Uterus (tissue), 4 donors: ENCODE measurements around the gene HOXD10. TPM values are rescaled to one million over a fixed set of nuclear protein-coding genes. Genes with fewer than 3 reads are reported as not detected.

Source experiments
- DNase-seq, 2 donors: peaks; one replicate each; pipeline ENCODE4 v3.0.0-alpha.2; 2019 to 2020
- H3K27ac ChIP-seq, 2 donors: fragments of 200-600 bp; sonication (generic); 1 replicate in 1 of 2; 2 replicates in 1 of 2; pipeline ENCODE4 v1.5.1; 2016 to 2018
- H3K27me3 ChIP-seq, 2 donors: fragments of 200-600 bp; sonication (generic); one replicate each; pipeline ENCODE4 v1.5.1; 2018 to 2019; ENCODE audit warnings: control low read depth in 1 of 2
- H3K36me3 ChIP-seq, 2 donors: fragments of 200-600 bp; sonication (generic); one replicate each; pipeline ENCODE4 v1.5.1; 2019; ENCODE audit warnings: control low read depth in 1 of 2
- H3K4me1 ChIP-seq, 2 donors: fragments of 200-600 bp; sonication (generic); one replicate each; pipeline ENCODE4 v1.5.1; 2018 to 2019; ENCODE audit warnings: control low read depth in 1 of 2
- H3K4me3 ChIP-seq, 2 donors: fragments of 200-600 bp; sonication (generic); 1 replicate in 1 of 2; 2 replicates in 1 of 2; pipeline ENCODE4 v1.5.1; 2018 to 2019; ENCODE audit warnings: mild to moderate bottlenecking in 1 of 2
- H3K9me3 ChIP-seq, 2 donors: fragments of 200-600 bp; sonication (generic); one replicate each; pipeline ENCODE4 v1.5.1; 2019; ENCODE audit warnings: control low read depth in 1 of 2
- POLR2A ChIP-seq, 2 donors: fragments of 450-650 bp; IDR thresholded peaks; one replicate each; pipeline ENCODE4 v1.6.1; 2016; ENCODE audit warnings: antibody characterized with exemption in 2 of 2, mild to moderate bottlenecking in 1 of 2, moderate library complexity in 1 of 2
- intact Hi-C: fragments of 100-400 bp; cut with DNase I; formaldehyde crosslinking; loops from one replicate; pipeline ENCODE4 v1.15.1; 2023; ENCODE audit warnings: low total_unique reads
- total RNA-seq, 4 donors: library from RNA; depleted of rRNA in 3 of 4; stranded (reverse); fragments of >200 nt in 3 of 4; gene quantifications; one replicate each; pipeline versions ENCODE4 v1.1.0 to v1.2.4, GENCODE V29; 2014 to 2023
- TF ChIP-seq, protein P1 (sequence below), 4 experiments: fragments of 200-600 bp in 2 of 4; fragments of 450-650 bp in 2 of 4; sonication (generic) in 2 of 4; IDR thresholded peaks; one replicate each; pipeline ENCODE4 v1.5.1; 2016 to 2019; ENCODE audit warnings: antibody characterized with exemption in 4 of 4, mild to moderate bottlenecking in 2 of 4, moderate library complexity in 1 of 4
- donor health status: DM: yes; HTN: yes; CAD: no.

The HOXD10 gene
- total RNA-seq, 4 donors from 2014 or later = 6.8 to 81.0 (median 53.6) TPM

DNA sequence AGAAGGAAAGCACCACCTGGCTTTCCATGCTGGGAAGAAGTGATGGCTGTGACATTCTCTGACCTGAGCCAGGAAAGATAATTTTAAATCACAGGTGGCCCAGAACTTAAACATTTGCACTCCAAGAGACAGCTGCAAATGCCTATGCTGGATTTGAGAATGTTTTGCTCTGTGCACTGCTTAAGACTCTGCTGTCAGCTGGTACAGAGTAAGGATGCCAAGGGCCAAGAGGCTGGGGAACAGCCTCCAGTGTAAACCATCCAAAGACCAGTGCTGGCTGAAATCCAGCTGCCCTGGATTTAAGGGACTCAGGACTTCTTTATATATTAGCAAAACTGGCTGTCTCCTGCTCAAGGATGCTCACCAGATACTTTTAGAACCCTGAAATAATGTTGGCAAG is 16.8 kb downstream of the HOXD10 start:
- Histone ChIP-seq H3K4me1 (peaks cover 0 to 15% of the 10 kb centered on the region in 2 donors), H3K36me3 (no peaks in the 10 kb centered on the region), H3K27me3 (no peaks in the 10 kb centered on the region), H3K4me3 (peak overlapping the region in 1 of 2 donors; percentile 62), H3K27ac (peak overlapping the region; percentile 98 to 99), H3K9me3 (no peaks in the 10 kb centered on the region)
- intact Hi-C loops = no loop called here
- peak; percentile 30 to 56 for DNase-seq
- no peak for TF ChIP-seq POLR2A (IDR thresholded peaks at IDR 0.05)
- TF ChIP-seq, protein P1, sequence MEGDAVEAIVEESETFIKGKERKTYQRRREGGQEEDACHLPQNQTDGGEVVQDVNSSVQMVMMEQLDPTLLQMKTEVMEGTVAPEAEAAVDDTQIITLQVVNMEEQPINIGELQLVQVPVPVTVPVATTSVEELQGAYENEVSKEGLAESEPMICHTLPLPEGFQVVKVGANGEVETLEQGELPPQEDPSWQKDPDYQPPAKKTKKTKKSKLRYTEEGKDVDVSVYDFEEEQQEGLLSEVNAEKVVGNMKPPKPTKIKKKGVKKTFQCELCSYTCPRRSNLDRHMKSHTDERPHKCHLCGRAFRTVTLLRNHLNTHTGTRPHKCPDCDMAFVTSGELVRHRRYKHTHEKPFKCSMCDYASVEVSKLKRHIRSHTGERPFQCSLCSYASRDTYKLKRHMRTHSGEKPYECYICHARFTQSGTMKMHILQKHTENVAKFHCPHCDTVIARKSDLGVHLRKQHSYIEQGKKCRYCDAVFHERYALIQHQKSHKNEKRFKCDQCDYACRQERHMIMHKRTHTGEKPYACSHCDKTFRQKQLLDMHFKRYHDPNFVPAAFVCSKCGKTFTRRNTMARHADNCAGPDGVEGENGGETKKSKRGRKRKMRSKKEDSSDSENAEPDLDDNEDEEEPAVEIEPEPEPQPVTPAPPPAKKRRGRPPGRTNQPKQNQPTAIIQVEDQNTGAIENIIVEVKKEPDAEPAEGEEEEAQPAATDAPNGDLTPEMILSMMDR (IDR thresholded peaks at IDR 0.05) = no peak

DNA sequence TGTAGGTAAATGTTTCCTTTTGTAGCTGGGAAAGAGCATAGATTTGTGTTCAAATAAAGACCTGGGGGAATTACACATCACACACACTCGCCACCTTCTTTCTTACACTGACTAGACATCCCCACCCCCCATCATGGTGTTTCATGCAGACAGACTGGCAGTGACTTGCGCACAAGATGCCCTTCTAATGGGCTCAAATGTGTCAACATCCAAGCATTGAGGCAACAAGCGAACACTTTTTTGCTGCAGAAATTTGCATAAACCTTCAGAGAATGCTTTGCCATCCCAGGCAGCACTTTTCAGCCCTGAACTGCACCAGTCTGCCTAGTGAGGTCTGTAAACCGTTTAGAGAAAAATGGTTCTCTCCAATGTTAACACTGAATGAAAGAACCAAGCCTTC is 17.5 kb downstream of the HOXD10 start:
- no peak overlapping the region for H3K4me3 ChIP-seq
- intact Hi-C loops = no loop called here
- peak overlapping the region; percentile 98 to 99 for H3K27ac ChIP-seq
- H3K27me3 ChIP-seq = no peaks in the 10 kb centered on the region
- H3K4me1 ChIP-seq = peaks cover 0 to 15% of the 10 kb centered on the region in 2 donors
- TF ChIP-seq POLR2A (IDR thresholded peaks at IDR 0.05) = no peak
- TF ChIP-seq, protein P1 (IDR thresholded peaks at IDR 0.05) = no peak
- DNase-seq = no peak
- no peaks in the 10 kb centered on the region for H3K9me3 ChIP-seq
- H3K36me3 ChIP-seq = no peaks in the 10 kb centered on the region

DNA sequence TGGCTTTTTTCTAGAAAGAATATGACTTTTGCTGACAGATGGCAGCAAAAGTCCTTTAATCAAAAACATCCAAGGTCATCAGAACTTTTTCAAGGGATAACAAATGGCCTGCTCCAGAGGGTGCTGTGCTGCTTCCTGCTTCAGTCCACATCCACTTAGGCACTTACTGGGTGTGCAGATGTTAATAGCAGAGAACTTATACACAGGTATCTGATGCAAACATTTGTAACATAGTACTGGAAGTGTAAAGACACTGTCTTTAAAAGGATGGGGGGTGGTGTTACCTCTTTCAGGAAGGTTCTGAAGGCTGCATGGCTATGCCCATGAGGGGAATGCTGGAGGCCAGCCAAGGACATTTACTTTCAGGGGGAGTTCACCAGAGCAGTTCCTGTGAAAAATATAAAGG is 18.5 kb downstream of the HOXD10 start:
- H3K36me3 ChIP-seq = no peaks in the 10 kb centered on the region
- H3K27me3 ChIP-seq = no peaks in the 10 kb centered on the region
- peak overlapping the region in 1 of 2 donors; percentile 72 for H3K4me3 ChIP-seq
- DNase-seq = peak; percentile 41 to 66
- H3K4me1 ChIP-seq = peaks cover 0 to 15% of the 10 kb centered on the region in 2 donors
- peak overlapping the region; percentile 98 to 99 for H3K27ac ChIP-seq
- no peaks in the 10 kb centered on the region for H3K9me3 ChIP-seq
- TF ChIP-seq, protein P1 (IDR thresholded peaks at IDR 0.05) = no peak
- TF ChIP-seq POLR2A (IDR thresholded peaks at IDR 0.05) = no peak
- intact Hi-C loops = no loop called here

DNA sequence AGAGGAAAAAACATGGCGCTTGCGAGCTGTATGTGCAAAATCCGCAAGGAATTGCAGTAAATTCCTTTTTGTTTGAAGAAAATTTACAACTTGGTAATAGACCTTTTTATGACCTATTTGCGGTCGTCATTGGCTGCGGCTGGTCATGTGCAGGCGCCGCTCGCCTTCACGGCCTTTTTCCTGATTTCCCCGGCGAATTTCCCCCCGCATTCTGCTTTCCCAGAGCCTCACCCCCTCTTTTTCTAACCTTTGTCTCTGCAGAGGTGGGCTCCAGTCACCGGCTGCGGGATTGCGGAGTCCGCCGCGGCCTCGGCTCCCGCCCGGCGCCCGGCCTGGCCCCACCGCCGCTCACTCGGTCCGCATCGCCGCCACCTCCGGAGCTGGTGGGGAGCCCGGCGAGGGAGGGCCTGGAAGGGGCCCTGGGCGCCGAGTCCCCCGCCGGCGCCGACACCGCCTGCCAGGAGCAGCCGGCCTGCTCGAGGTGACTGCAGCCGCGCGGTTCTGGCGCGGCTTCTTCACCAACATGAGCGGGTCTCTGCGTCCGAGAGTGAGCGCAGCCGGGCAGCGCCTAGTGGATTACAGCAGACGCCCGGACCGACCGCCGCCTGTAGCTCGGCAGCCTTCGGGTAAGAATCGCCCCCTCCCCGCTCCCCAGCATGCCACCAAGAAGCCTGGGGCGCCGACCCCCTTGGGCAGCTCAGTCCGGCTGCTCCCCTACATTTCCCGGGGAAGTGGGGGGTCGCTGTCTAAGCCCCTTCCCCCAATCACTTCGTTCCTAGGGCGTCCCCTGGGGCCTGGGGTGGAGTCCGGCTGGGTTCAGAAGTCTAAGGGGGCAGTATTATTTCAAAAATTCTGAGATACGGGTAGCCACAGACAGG is 20.0 kb downstream of the HOXD10 start:
- Histone ChIP-seq H3K36me3 (no peaks in the 10 kb centered on the region), H3K9me3 (no peaks in the 10 kb centered on the region), H3K27me3 (no peaks in the 10 kb centered on the region), H3K4me1 (peaks cover 3 to 15% of the 10 kb centered on the region in 2 donors), H3K4me3 (peak overlapping the region; percentile 72 to 85), H3K27ac (peak overlapping the region; percentile 98 to 99)
- TF ChIP-seq, protein P1 (IDR thresholded peaks at IDR 0.05) = no peak
- TF ChIP-seq POLR2A (IDR thresholded peaks at IDR 0.05) = peak in 1 of 2 donors; percentile 55
- DNase-seq = peak; percentile 61 to 80
- intact Hi-C loops = no loop called here

DNA sequence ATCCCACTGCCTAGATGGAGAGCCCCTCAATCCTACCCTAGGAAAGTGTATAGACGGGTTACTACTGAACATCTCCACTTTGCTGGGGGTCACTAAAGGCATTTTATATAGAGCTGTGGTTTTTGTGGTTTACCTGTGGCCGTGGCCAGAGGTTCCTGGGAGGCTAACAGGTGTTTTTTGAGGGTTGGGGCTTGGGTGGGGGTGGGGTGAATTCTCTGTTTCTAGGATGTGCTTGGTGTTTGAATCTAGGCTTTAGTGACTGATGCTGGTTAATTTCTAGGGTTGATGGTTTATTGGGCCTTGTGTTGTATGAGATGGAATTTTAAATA is 20.6 kb downstream of the HOXD10 start:
- Histone ChIP-seq H3K36me3 (no peaks in the 10 kb centered on the region), H3K4me1 (peaks cover 3 to 15% of the 10 kb centered on the region in 2 donors), H3K27ac (peak overlapping the region; percentile 98 to 99), H3K9me3 (no peaks in the 10 kb centered on the region), H3K27me3 (no peaks in the 10 kb centered on the region), H3K4me3 (peak overlapping the region; percentile 72 to 85)
- intact Hi-C loops = no loop called here
- no peak for DNase-seq
- TF ChIP-seq, protein P1 (IDR thresholded peaks at IDR 0.05) = no peak
- TF ChIP-seq POLR2A (IDR thresholded peaks at IDR 0.05) = no peak
